ENCODE measurements around the gene FSTL5.

FSTL5 gene

GRCh38 chr4:161704653-161705052 is 459.1 kb downstream of the FSTL5 start:
- DNase-seq (ENCODE audit: low spot score) = no peak

GRCh38 chr4:161704040-161704439 is 459.8 kb downstream of the FSTL5 start:
- DNase-seq (ENCODE audit: low spot score) = no peak

- no peak for DNase-seq (ENCODE audit: low spot score)
These were observed 461.5 kb downstream of the FSTL5 start for GRCh38 chr4:161702287-161702686.

GRCh38 chr4:161696944-161697343 is 466.9 kb downstream of the FSTL5 start:
- no peak for DNase-seq (ENCODE audit: low spot score)

GRCh38 chr4:161680146-161680545 is 483.7 kb downstream of the FSTL5 start:
- DNase-seq (ENCODE audit: low spot score) = no peak

GRCh38 chr4:161664740-161665139 is 499.1 kb downstream of the FSTL5 start:
- no peak for DNase-seq (ENCODE audit: low spot score)

- no peak for DNase-seq (ENCODE audit: low spot score)
These were observed 500.0 kb downstream of the FSTL5 start for GRCh38 chr4:161663844-161664243.

- DNase-seq (ENCODE audit: low spot score) = no peak
These were observed 505.1 kb downstream of the FSTL5 start for GRCh38 chr4:161658676-161659075.

- no peak for DNase-seq (ENCODE audit: low spot score)
These were observed 506.2 kb downstream of the FSTL5 start for GRCh38 chr4:161657616-161658015.

- no peak for DNase-seq (ENCODE audit: low spot score)
These were observed 507.2 kb downstream of the FSTL5 start for GRCh38 chr4:161656594-161656993.

GRCh38 chr4:161655148-161655547 is 508.7 kb downstream of the FSTL5 start:
- no peak for DNase-seq (ENCODE audit: low spot score)

GRCh38 chr4:161653697-161654096 is 510.1 kb downstream of the FSTL5 start:
- DNase-seq (ENCODE audit: low spot score) = no peak

- DNase-seq (ENCODE audit: low spot score) = no peak
These were observed 512.2 kb downstream of the FSTL5 start for GRCh38 chr4:161651586-161651985.

- no peak for DNase-seq (ENCODE audit: low spot score)
These were observed 513.0 kb downstream of the FSTL5 start for GRCh38 chr4:161650812-161651211.

GRCh38 chr4:161647757-161648156 is 516.0 kb downstream of the FSTL5 start:
- no peak for DNase-seq (ENCODE audit: low spot score)

- no peak for DNase-seq (ENCODE audit: low spot score)
These were observed 521.1 kb downstream of the FSTL5 start for GRCh38 chr4:161642708-161643107.

- DNase-seq (ENCODE audit: low spot score) = no peak
These were observed 533.9 kb downstream of the FSTL5 start for GRCh38 chr4:161629694-161630441.

- no peak for DNase-seq (ENCODE audit: low spot score)
These were observed 559.1 kb downstream of the FSTL5 start for GRCh38 chr4:161604516-161605300.

GRCh38 chr4:161601011-161601410 is 562.8 kb downstream of the FSTL5 start:
- DNase-seq (ENCODE audit: low spot score) = no peak

GRCh38 chr4:161595230-161595771 is 568.5 kb downstream of the FSTL5 start:
- no peak for DNase-seq (ENCODE audit: low spot score)

GRCh38 chr4:161585011-161585410 is 578.8 kb downstream of the FSTL5 start:
- no peak for DNase-seq (ENCODE audit: low spot score)

GRCh38 chr4:161583549-161583948 is 580.3 kb downstream of the FSTL5 start:
- DNase-seq (ENCODE audit: low spot score) = no peak

Measured in activated CD4-positive, alpha-beta T cell treated with anti-CD3 and anti-CD28 coated beads, Interleukin-2, Interleukin-4, amounts not matched to agents 100 ng/mL and 50 ng/mL, durations not matched to agents 16 hours and 8 hours (primary cell).